Ecto neural progenitor cell (in vitro differentiated cells): ENCODE measurements around the gene NUP50.
"Not testable (repeated sequence)": the region's sequence is repeated elsewhere in the genome, so short reads cannot be mapped to it uniquely, and the experiment has no call there.

Source experiments
- DNase-seq: peaks from one replicate; pipeline ENCODE4 v3.0.0-alpha.2; 2018; ENCODE audit warnings: low spot score

NUP50 gene

GRCh38 chr22:45159652-45160462 is 3.9 kb upstream of the NUP50 start:
- no peak for DNase-seq

- DNase-seq, result no peak
Measured at GRCh38 chr22:45162531-45162930, 1.2 kb upstream of the NUP50 start.

GRCh38 chr22:45163099-45163450 is 650 bp upstream of the NUP50 start:
- no peak for DNase-seq

GRCh38 chr22:45164270-45165088 is 754 bp downstream of the NUP50 start:
- DNase-seq, result no peak

GRCh38 chr22:45166932-45167331 is 3.2 kb downstream of the NUP50 start:
- no peak for DNase-seq

GRCh38 chr22:45169591-45170466 is 6.1 kb downstream of the NUP50 start:
- DNase-seq, result no peak

- no peak for DNase-seq
Measured at GRCh38 chr22:45171830-45172229, 8.1 kb downstream of the NUP50 start.

GRCh38 chr22:45172881-45173585 is 9.3 kb downstream of the NUP50 start:
- no peak for DNase-seq

GRCh38 chr22:45179276-45180049 is 15.7 kb downstream of the NUP50 start:
- no peak for DNase-seq

- no peak for DNase-seq
Measured at GRCh38 chr22:45180146-45180679, 16.5 kb downstream of the NUP50 start.

GRCh38 chr22:45181240-45181639 is 17.5 kb downstream of the NUP50 start:
- no peak for DNase-seq

GRCh38 chr22:45181766-45182165 is 18.0 kb downstream of the NUP50 start:
- no peak for DNase-seq

GRCh38 chr22:45183974-45184373 is 20.2 kb downstream of the NUP50 start:
- no peak for DNase-seq

- DNase-seq, result no peak
Measured at GRCh38 chr22:45185718-45186514, 22.2 kb downstream of the NUP50 start.

- no peak for DNase-seq
Measured at GRCh38 chr22:45187891-45188290, 24.2 kb downstream of the NUP50 start.

- DNase-seq, result no peak
Measured at GRCh38 chr22:45188779-45189178, 25.1 kb downstream of the NUP50 start.

GRCh38 chr22:45190202-45190872 is 26.6 kb downstream of the NUP50 start:
- DNase-seq, result no peak

GRCh38 chr22:45191746-45192145 is 28.0 kb downstream of the NUP50 start:
- not testable (repeated sequence) for DNase-seq

GRCh38 chr22:45192701-45193187 is 29.0 kb downstream of the NUP50 start:
- no peak for DNase-seq
